H1 (cell line): ENCODE measurements around the gene RNF123. TPM values are rescaled to one million over a fixed set of nuclear protein-coding genes. Genes with fewer than 3 reads are reported as not detected.

Source experiments
- CTCF ChIA-PET: fragments of 300-600 bp; sonication (Branson Sonifier 250); formaldehyde crosslinking; loops from one replicate; lab custom pipeline; 2021; ENCODE audit not compliant: partially characterized antibody; lab: Charles Lee
- POLR2A ChIA-PET: fragments of 300-600 bp; sonication (Branson Sonifier 250); formaldehyde crosslinking; loops from one replicate; lab custom pipeline; 2021; ENCODE audit warnings: inconsistent platforms; ENCODE audit not compliant: partially characterized antibody; lab: Charles Lee
- DNase-seq, 2 experiments: peaks; one replicate each; pipeline versions ENCODE4 v3.0.0 to v3.0.0-alpha.2; 2010 to 2022; ENCODE audit warnings: low spot score in 2 of 2, low read depth in 1 of 2, mixed read lengths in 1 of 2
- FAIRE-seq: peaks from 2 replicates; lab custom pipeline; 2011; peaks lifted over from hg19 to GRCh38; lab: Jason Lieb, UNC
- H2AFZ ChIP-seq: 2 replicates; pipeline ENCODE4 v1.8.1; 2012; ENCODE audit warnings: low read length, inconsistent platforms
- H2AK5ac ChIP-seq: 2 replicates; pipeline ENCODE4 v1.6.1; 2013; ENCODE audit warnings: low read depth, low read length
- H2BK120ac ChIP-seq: replicated peaks from 2 replicates; pipeline ENCODE3; 2013; ENCODE audit warnings: low read depth, low read length, inconsistent platforms
- H2BK12ac ChIP-seq: 2 replicates; pipeline ENCODE4 v1.6.1; 2013; ENCODE audit warnings: low read depth, low read length
- H2BK15ac ChIP-seq: 2 replicates; pipeline ENCODE4 v1.6.1; 2013; ENCODE audit warnings: low read length
- H2BK20ac ChIP-seq: 2 replicates; pipeline ENCODE4 v1.6.1; 2013; ENCODE audit warnings: low read length
- H2BK5ac ChIP-seq: 2 replicates; pipeline ENCODE4 v1.6.1; 2013; ENCODE audit warnings: low read depth, low read length
- H3K14ac ChIP-seq: 2 replicates; pipeline ENCODE4 v1.6.1; 2013; ENCODE audit warnings: inconsistent platforms; ENCODE audit not compliant: insufficient read length
- H3K18ac ChIP-seq: 2 replicates; pipeline ENCODE4 v1.6.1; 2013; ENCODE audit warnings: low read length; ENCODE audit errors: extremely low read depth
- H3K23ac ChIP-seq: 2 replicates; pipeline ENCODE4 v1.6.1; 2013; ENCODE audit warnings: inconsistent platforms; ENCODE audit not compliant: insufficient read length
- H3K23me2 ChIP-seq: 2 replicates; pipeline ENCODE4 v1.6.1; 2013; ENCODE audit warnings: low read depth, low read length
- H3K27ac ChIP-seq: 2 replicates; pipeline ENCODE4 v1.6.1; 2011; ENCODE audit warnings: low read depth, low read length, inconsistent platforms
- H3K27me3 ChIP-seq, 4 experiments: replicated peaks in 1 of 4; 1 replicate in 1 of 4; 2 replicates in 3 of 4; pipeline versions ENCODE4 v1.6.1 to v1.8.1; 2011 to 2013; ENCODE audit warnings: low read length in 3 of 4, mild to moderate bottlenecking in 3 of 4, inconsistent platforms in 2 of 4, mixed read lengths in 2 of 4, moderate library complexity in 1 of 4; ENCODE audit not compliant: control insufficient read depth in 3 of 4, insufficient read depth in 3 of 4; ENCODE audit errors: extremely low read depth in 1 of 4
- H3K36me3 ChIP-seq, 4 experiments: 2 replicates each; pipeline versions ENCODE4 v1.6.1 to v1.8.1; 2011 to 2013; ENCODE audit warnings: mild to moderate bottlenecking in 4 of 4, low read length in 3 of 4, moderate library complexity in 2 of 4, control low read depth in 1 of 4, inconsistent platforms in 1 of 4; ENCODE audit not compliant: insufficient read depth in 4 of 4, control insufficient read depth in 2 of 4
- H3K4ac ChIP-seq: replicated peaks from 2 replicates; pipeline ENCODE3; 2013; ENCODE audit warnings: low read length, low read depth, mixed read lengths, inconsistent platforms; ENCODE audit not compliant: insufficient read length
- H3K4me1 ChIP-seq, 4 experiments: replicated peaks in 1 of 4; 1 replicate in 1 of 4; 2 replicates in 3 of 4; pipeline versions ENCODE4 v1.6.1 to v1.8.1; 2011 to 2013; ENCODE audit warnings: low read length in 3 of 4, inconsistent platforms in 2 of 4, mixed read lengths in 1 of 4; ENCODE audit not compliant: insufficient read depth in 4 of 4, control insufficient read depth in 3 of 4
- H3K4me2 ChIP-seq, 2 experiments: 2 replicates each; pipeline versions ENCODE4 v1.6.1 to v1.8.1; 2011 to 2013; ENCODE audit warnings: low read depth in 2 of 2, low read length in 2 of 2, control low read depth in 1 of 2, inconsistent platforms in 1 of 2, mild to moderate bottlenecking in 1 of 2; ENCODE audit not compliant: insufficient read depth in 1 of 2
- H3K4me3 ChIP-seq, 4 experiments: fragments of 200-600, 300-600 bp in 1 of 4; sonication (generic), shearing (Covaris generic), sonication (Bioruptor Twin) in 1 of 4; 2 replicates each; pipeline versions ENCODE4 v1.5.1 to v1.8.1; 2011 to 2016; ENCODE audit warnings: low read length in 4 of 4, low read depth in 3 of 4, control low read depth in 2 of 4, inconsistent platforms in 2 of 4, mild to moderate bottlenecking in 2 of 4, mixed read lengths in 1 of 4, moderate library complexity in 1 of 4; ENCODE audit not compliant: insufficient read depth in 2 of 4; ENCODE audit errors: extremely low read depth in 1 of 4
- H3K56ac ChIP-seq: replicated peaks from 2 replicates; pipeline ENCODE3; 2013; ENCODE audit warnings: low read depth, mild to moderate bottlenecking, mixed read lengths, low read length, inconsistent platforms; ENCODE audit not compliant: insufficient read length
- H3K79me1 ChIP-seq: 2 replicates; pipeline ENCODE4 v1.6.1; 2013; ENCODE audit warnings: low read depth, low read length, control low read depth
- H3K79me2 ChIP-seq, 2 experiments: 2 replicates each; pipeline versions ENCODE4 v1.6.1 to v1.8.1; 2012 to 2013; ENCODE audit warnings: low read length in 2 of 2, mild to moderate bottlenecking in 2 of 2, inconsistent platforms in 1 of 2; ENCODE audit not compliant: insufficient read depth in 2 of 2, control insufficient read depth in 1 of 2
- H3K9ac ChIP-seq, 4 experiments: replicated peaks in 1 of 4; 1 replicate in 1 of 4; 2 replicates in 3 of 4; pipeline versions ENCODE4 v1.6.1 to v1.8.1; 2011 to 2013; ENCODE audit warnings: low read depth in 3 of 4, low read length in 3 of 4, control low read depth in 2 of 4, mild to moderate bottlenecking in 2 of 4, moderate library complexity in 2 of 4, inconsistent platforms in 1 of 4; ENCODE audit errors: extremely low read depth in 1 of 4
- H3K9me3 ChIP-seq, 2 experiments: 2 replicates each; pipeline versions ENCODE4 v1.6.1 to v1.8.1; 2012 to 2013; ENCODE audit warnings: mild to moderate bottlenecking in 2 of 2, moderate library complexity in 2 of 2, control low read depth in 1 of 2, inconsistent platforms in 1 of 2, low read depth in 1 of 2, low read length in 1 of 2, mixed read lengths in 1 of 2; ENCODE audit not compliant: insufficient read depth in 2 of 2
- H4K20me1 ChIP-seq, 2 experiments: replicated peaks in 1 of 2; 2 replicates each; pipeline versions ENCODE3 to v1.8.1; 2011 to 2013; ENCODE audit warnings: inconsistent platforms in 2 of 2, low read length in 2 of 2, mild to moderate bottlenecking in 1 of 2; ENCODE audit not compliant: insufficient read depth in 2 of 2, control insufficient read depth in 1 of 2
- H4K5ac ChIP-seq: 2 replicates; pipeline ENCODE4 v1.6.1; 2013; ENCODE audit warnings: low read length, low read depth, mixed read lengths, inconsistent platforms; ENCODE audit not compliant: insufficient read length
- H4K8ac ChIP-seq: 2 replicates; pipeline ENCODE4 v1.8.0; 2013; ENCODE audit warnings: mild to moderate bottlenecking, moderate library complexity, low read length, inconsistent platforms; ENCODE audit not compliant: insufficient read depth; ENCODE audit errors: extremely low read depth
- H4K91ac ChIP-seq: replicated peaks from 2 replicates; pipeline ENCODE3; 2013; ENCODE audit warnings: low read length, mixed read lengths, inconsistent platforms; ENCODE audit not compliant: insufficient read length
- MAFK ChIP-seq: IDR thresholded peaks from 2 replicates; pipeline ENCODE4 v1.6.1; 2012; ENCODE audit warnings: low read depth, mild to moderate bottlenecking, improper control_type of control experiment, low read length
- PHF8 ChIP-seq: fragments of 200-600 bp; sonication (generic); conservative IDR thresholded peaks from 2 replicates; pipeline ENCODE4 v1.7.1; 2012; ENCODE audit warnings: low read depth, mild to moderate bottlenecking, inconsistent platforms, low read length, moderate library complexity
- ZNF274 ChIP-seq: IDR thresholded peaks from 2 replicates; pipeline ENCODE4 v1.7.0; 2012; ENCODE audit warnings: low read length, borderline replicate concordance; ENCODE audit errors: extremely low read depth
- WGBS, 2 experiments: shearing (Covaris generic) in 1 of 2; methylation state at CpG; one replicate each; pipeline versions ENCODE4 v1.1.6 to v1.1.7; 2013 to 2015; ENCODE audit warnings: low lambda C conversion rate in 2 of 2, mixed read lengths in 2 of 2, inconsistent platforms in 1 of 2, low coverage in 1 of 2, missing lambda C conversion rate in 1 of 2; ENCODE audit not compliant: insufficient replicate concordance in 2 of 2, insufficient coverage in 1 of 2, insufficient read length in 1 of 2; ENCODE audit errors: extremely low coverage in 1 of 2, missing lambda C conversion rate in 1 of 2; 5-methylcytosine and 5-hydroxymethylcytosine counted together
- polyA plus RNA-seq, 7 experiments: library from polyadenylated mRNA; depleted of rRNA in 3 of 7; stranded (reverse) in 5 of 7; unstranded in 2 of 7; fragments of >200 nt in 5 of 7; fragments of 200-250 nt in 2 of 7; gene quantifications; 1 replicate in 5 of 7; 2 replicates in 1 of 7; 4 replicates in 1 of 7; pipeline versions ENCODE4 v1.2.1 to v1.2.3, GENCODE V29; 2011 to 2013; ENCODE audit warnings: missing spikeins in 2 of 7, mixed read lengths in 2 of 7
- total RNA-seq: library from RNA; stranded (reverse); fragmentation: NEBNext Ultra II Directional; extraction: Animal tissue kit (Norgen Biotek cat#: 25700); gene quantifications from 2 replicates; pipeline ENCODE4 v1.2.1, GENCODE V29; 2021

The RNF123 gene
- total and polyA plus RNA-seq, 2 of the 8 experiments (the other 6 are each of a cell fraction or from before 2014, with no cell fraction given), result 30.5 to 57.7 TPM

GRCh38 chr3:49675912-49676311 lies 13.4 kb upstream of the RNF123 start:
- Histone ChIP-seq H3K4me1 (peaks cover 0 to 8% (median 5%) of the 10 kb centered on the region in 4 experiments; a peak in 4 of 7 replicates), H3K4me3 (no peak overlapping the region), H2BK5ac (no peak overlapping the region), H3K56ac (no peak overlapping the region), H3K4me2 (no peak overlapping the region; a peak in 1 of 4 replicates), H3K23ac (no peak overlapping the region), H3K4ac (no peak overlapping the region), H2BK120ac (no peak overlapping the region), H3K79me2 (peaks cover 0 to 17% of the 10 kb centered on the region in 2 experiments; a peak in 1 of 4 replicates), H2BK20ac (no peak overlapping the region), H3K9me3 (no peaks in the 10 kb centered on the region), H3K23me2 (peaks cover 13% of the 10 kb centered on the region; the same call in 1 of the 2 replicates), H2AK5ac (no peak overlapping the region), H4K5ac (no peak overlapping the region), H4K8ac (no peak overlapping the region), H3K18ac (no peak overlapping the region), H3K79me1 (peaks cover 8% of the 10 kb centered on the region; the same call in 1 of the 2 replicates), H3K9ac (no peak overlapping the region), H3K27me3 (no peaks in the 10 kb centered on the region; a peak in 1 of 7 replicates), H3K14ac (no peak overlapping the region), H2BK12ac (no peak overlapping the region), H4K20me1 (peaks cover 0 to 18% of the 10 kb centered on the region in 2 experiments), H4K91ac (no peak overlapping the region), H3K36me3 (peaks cover 29 to 49% (median 42%) of the 10 kb centered on the region in 4 experiments), H2BK15ac (no peak overlapping the region)
- DNase-seq, result no peak
- ChIA-PET CTCF (interaction anchor here (1.1 to 3.2 kb wide), 4 partner anchors 22 to 221 kb away, joined by 3 to 17 read pairs (median 4); no protein-coding TSS in a partner anchor), POLR2A (interaction anchor here (1.2 to 1.5 kb wide), 4 partner anchors 25 to 264 kb away, joined by 3 to 4 read pairs (median 4); partner anchors contain the start of gene RHOA)
- FAIRE-seq, result no peak
- 91% methylated on average over 11 of the region's 11 CpGs; no CpG with 5 or more reads in 1 of the 2 experiments for WGBS, 2 experiments
- no peak for TF ChIP-seq PHF8
- TF ChIP-seq ZNF274, result no peak
- TF ChIP-seq MAFK, result no peak
- TF ChIP-seq, all 59 proteins: peak for 0
- no peak overlapping the region for H3K27ac ChIP-seq
- no peak overlapping the region for H2AFZ ChIP-seq
